Fibroblast of skin of scalp (primary cell): ENCODE measurements around the gene SENP3.

ENCODE experiments used
- DNase-seq: peaks from one replicate; pipeline ENCODE4 v3.0.0-alpha.2; 2013

SENP3 gene

GRCh38 chr17:7556627-7557026, 5.1 kb upstream of the SENP3 start:
- DNase-seq = no peak

GRCh38 chr17:7557147-7557764, 4.5 kb upstream of the SENP3 start:
- DNase-seq = no peak

- DNase-seq = no peak
These were observed 3.8 kb upstream of the SENP3 start for GRCh38 chr17:7557775-7558543.

- DNase-seq = no peak
These were observed 3.0 kb upstream of the SENP3 start, which contains the start of gene TNFSF13 for GRCh38 chr17:7558544-7559319. Gene TNFSF13, plus strand, starts transcription at chr17:7558750. Its CDS starts 290 bp downstream, at chr17:7559040.

GRCh38 chr17:7559320-7560171, 2.2 kb upstream of the SENP3 start:
- DNase-seq = no peak

- DNase-seq = peak; percentile 62
These were observed 1.3 kb upstream of the SENP3 start for GRCh38 chr17:7560172-7561027.

GRCh38 chr17:7561028-7561575, 617 bp upstream of the SENP3 start:
- DNase-seq = peak; percentile 83

- no peak for DNase-seq
These were observed 488 bp downstream of the SENP3 start for GRCh38 chr17:7562208-7562605.

- no peak for DNase-seq
These were observed 1.6 kb downstream of the SENP3 start for GRCh38 chr17:7563115-7563869.

- no peak for DNase-seq
These were observed 7.9 kb downstream of the SENP3 start for GRCh38 chr17:7569571-7569970.

- DNase-seq = no peak
These were observed 8.6 kb downstream of the SENP3 start for GRCh38 chr17:7570351-7570750.

GRCh38 chr17:7572338-7572587, 10.5 kb downstream of the SENP3 start:
- DNase-seq = no peak

GRCh38 chr17:7572588-7573323, 11.0 kb downstream of the SENP3 start:
- DNase-seq = peak; percentile 100

- peak; percentile 95 for DNase-seq
These were observed 11.8 kb downstream of the SENP3 start for GRCh38 chr17:7573324-7574080.

GRCh38 chr17:7574176-7574953, 12.6 kb downstream of the SENP3 start:
- no peak for DNase-seq

- DNase-seq = no peak
These were observed 13.8 kb downstream of the SENP3 start for GRCh38 chr17:7575481-7575883.

- DNase-seq = no peak
These were observed 14.2 kb downstream of the SENP3 start for GRCh38 chr17:7575959-7576358.

GRCh38 chr17:7576432-7576937, 14.8 kb downstream of the SENP3 start:
- no peak for DNase-seq
